GM12875 (cell line): ENCODE results near the gene FBXO46.
A peak's percentile ranks its signal among the peaks of the same experiment; 100 is the strongest.

ENCODE experiments used
- H3K4me3 ChIP-seq: one replicate; pipeline ENCODE4 v1.5.1; 2011; ENCODE audit warnings: low read depth, low read length, control low read depth
- TF ChIP-seq, protein P1 (sequence below): IDR thresholded peaks from 2 replicates; pipeline ENCODE4 v1.5.1; 2011; ENCODE audit warnings: low read depth, mild to moderate bottlenecking, control low read depth, inconsistent platforms, low read length, moderate library complexity, borderline replicate concordance; ENCODE audit not compliant: insufficient read depth

Gene FBXO46

GRCh38 chr19:45717983-45718650 is 12.6 kb downstream of the FBXO46 start:
- peak overlapping the region; percentile 47 for H3K4me3 ChIP-seq
- TF ChIP-seq, protein P1, sequence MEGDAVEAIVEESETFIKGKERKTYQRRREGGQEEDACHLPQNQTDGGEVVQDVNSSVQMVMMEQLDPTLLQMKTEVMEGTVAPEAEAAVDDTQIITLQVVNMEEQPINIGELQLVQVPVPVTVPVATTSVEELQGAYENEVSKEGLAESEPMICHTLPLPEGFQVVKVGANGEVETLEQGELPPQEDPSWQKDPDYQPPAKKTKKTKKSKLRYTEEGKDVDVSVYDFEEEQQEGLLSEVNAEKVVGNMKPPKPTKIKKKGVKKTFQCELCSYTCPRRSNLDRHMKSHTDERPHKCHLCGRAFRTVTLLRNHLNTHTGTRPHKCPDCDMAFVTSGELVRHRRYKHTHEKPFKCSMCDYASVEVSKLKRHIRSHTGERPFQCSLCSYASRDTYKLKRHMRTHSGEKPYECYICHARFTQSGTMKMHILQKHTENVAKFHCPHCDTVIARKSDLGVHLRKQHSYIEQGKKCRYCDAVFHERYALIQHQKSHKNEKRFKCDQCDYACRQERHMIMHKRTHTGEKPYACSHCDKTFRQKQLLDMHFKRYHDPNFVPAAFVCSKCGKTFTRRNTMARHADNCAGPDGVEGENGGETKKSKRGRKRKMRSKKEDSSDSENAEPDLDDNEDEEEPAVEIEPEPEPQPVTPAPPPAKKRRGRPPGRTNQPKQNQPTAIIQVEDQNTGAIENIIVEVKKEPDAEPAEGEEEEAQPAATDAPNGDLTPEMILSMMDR = no peak

GRCh38 chr19:45717131-45717982 is 13.3 kb downstream of the FBXO46 start:
- TF ChIP-seq, protein P1 = no peak
- H3K4me3 ChIP-seq = peak overlapping the region; percentile 75

GRCh38 chr19:45716359-45717130 is 14.2 kb downstream of the FBXO46 start:
- TF ChIP-seq, protein P1 = no peak

DNA sequence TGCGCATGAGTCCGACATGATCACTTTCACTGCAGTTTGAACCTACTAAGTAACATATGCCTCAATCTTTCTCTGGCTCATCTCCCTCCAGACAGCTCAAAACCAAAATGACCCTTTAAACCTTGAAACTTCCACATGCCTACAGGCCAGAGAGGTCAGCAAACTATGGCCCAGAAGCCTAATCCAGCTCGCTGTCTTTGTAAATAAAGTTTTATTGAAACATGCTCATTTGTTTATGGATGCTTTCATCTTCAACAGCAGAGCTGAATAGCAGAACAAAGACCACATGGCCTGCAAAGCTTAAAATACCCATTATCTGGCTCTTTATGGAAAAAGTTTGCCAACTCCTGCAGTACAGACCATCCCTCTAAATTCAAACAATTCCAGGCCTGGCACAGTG is 15.6 kb downstream of the FBXO46 start:
- H3K4me3 ChIP-seq = no peak overlapping the region
- TF ChIP-seq, protein P1 = no peak

More at GRCh38 chr19:45716359-45717130, 14.2 kb downstream of the FBXO46 start:
- peak overlapping the region; percentile 75 for H3K4me3 ChIP-seq

GRCh38 chr19:45713141-45713540 is 17.6 kb downstream of the FBXO46 start:
- TF ChIP-seq, protein P1 = no peak
- H3K4me3 ChIP-seq = no peak overlapping the region

- TF ChIP-seq, protein P1 = no peak
- no peak overlapping the region for H3K4me3 ChIP-seq
Observed at GRCh38 chr19:45712699-45713067, 18.0 kb downstream of the FBXO46 start.
